HG02678 (cell line): ENCODE measurements around the gene RNF166.

Source experiments
- ATAC-seq: cut with Tn5 transposase; IDR thresholded peaks from one replicate; pipeline ENCODE4 v1.9.1; 2021; ENCODE audit warnings: mild to moderate bottlenecking, moderate library complexity; ENCODE audit not compliant: unreplicated experiment

Gene RNF166

GRCh38 chr16:88711750-88712340 is 5.6 kb upstream of the RNF166 start:
- no peak for ATAC-seq

- ATAC-seq = no peak
These were observed 4.3 kb upstream of the RNF166 start for GRCh38 chr16:88710556-88710955.

- ATAC-seq = no peak
These were observed 988 bp upstream of the RNF166 start for GRCh38 chr16:88706965-88707826.

- ATAC-seq = peak; percentile 26
These were observed 393 bp downstream of the RNF166 start for GRCh38 chr16:88705801-88706228.

- ATAC-seq = no peak
These were observed 1.0 kb downstream of the RNF166 start for GRCh38 chr16:88705076-88705684.

GRCh38 chr16:88703486-88704309 is 2.5 kb downstream of the RNF166 start:
- ATAC-seq = no peak

GRCh38 chr16:88702371-88703210 is 3.6 kb downstream of the RNF166 start:
- no peak for ATAC-seq

- no peak for ATAC-seq
These were observed 4.4 kb downstream of the RNF166 start for GRCh38 chr16:88701581-88702370.

- ATAC-seq = peak; percentile 68
These were observed 5.3 kb downstream of the RNF166 start for GRCh38 chr16:88700636-88701482.

GRCh38 chr16:88700322-88700635 is 5.9 kb downstream of the RNF166 start:
- no peak for ATAC-seq

- no peak for ATAC-seq
These were observed 7.0 kb downstream of the RNF166 start for GRCh38 chr16:88699180-88699579.

- no peak for ATAC-seq
These were observed 7.6 kb downstream of the RNF166 start for GRCh38 chr16:88698646-88699045.

GRCh38 chr16:88697831-88698615 is 8.2 kb downstream of the RNF166 start:
- ATAC-seq = no peak

- no peak for ATAC-seq
These were observed 8.9 kb downstream of the RNF166 start for GRCh38 chr16:88697116-88697830.

GRCh38 chr16:88696441-88696840 is 9.8 kb downstream of the RNF166 start:
- no peak for ATAC-seq

GRCh38 chr16:88695753-88696152 is 10.5 kb downstream of the RNF166 start:
- no peak for ATAC-seq

GRCh38 chr16:88695218-88695617 is 11.0 kb downstream of the RNF166 start:
- ATAC-seq = no peak
